SIG-M5 treated with dmso at 0.1 percent for 504 hours (cell line): ENCODE results near the gene LLGL1.

ENCODE experiments used
- DNase-seq: peaks from one replicate; lab custom pipeline; 2025; ENCODE audit not compliant: unreplicated experiment; lab: John Stamatoyannopoulos, UW

LLGL1 gene

DNA sequence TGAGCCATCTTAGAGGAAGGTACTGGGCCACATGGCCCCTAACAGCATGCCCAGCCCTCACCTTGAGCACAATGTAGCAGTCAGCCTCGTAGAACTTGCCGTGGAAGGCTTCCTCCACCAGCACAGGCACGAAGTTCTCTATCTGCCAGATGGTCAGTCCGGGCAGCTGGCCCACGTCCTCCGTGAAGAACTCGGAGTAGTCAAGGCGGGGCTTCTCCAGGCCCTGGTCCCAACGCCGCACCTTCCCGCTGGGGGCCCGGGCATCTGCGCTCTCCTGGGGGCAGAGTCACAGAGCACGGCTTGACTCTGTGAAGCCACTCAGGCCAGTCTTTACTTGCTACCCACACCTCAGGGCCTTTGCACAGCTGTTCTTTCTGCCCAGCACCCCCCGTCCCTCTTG lies 25.8 kb downstream of the LLGL1 start:
- no peak for DNase-seq

DNA sequence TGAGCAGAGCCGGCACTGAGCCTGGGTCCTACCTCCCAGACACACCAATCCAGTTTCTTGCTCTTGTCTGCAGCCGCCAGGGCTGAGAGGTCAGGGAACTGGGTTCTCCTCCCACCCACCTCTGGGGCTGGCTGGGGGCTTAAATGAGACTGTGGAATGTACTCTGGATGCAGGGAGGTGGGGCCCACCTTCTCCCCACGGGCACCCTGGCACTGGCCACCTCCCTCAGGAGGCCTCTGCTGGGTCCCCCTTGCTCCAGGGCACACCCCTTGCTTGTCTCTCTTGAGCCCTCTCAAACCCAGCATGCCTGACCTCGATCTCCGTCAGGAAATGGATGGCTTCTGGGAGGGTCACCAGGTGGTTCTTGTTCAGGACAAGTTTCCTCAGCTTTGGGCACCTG lies 26.7 kb downstream of the LLGL1 start:
- no peak for DNase-seq

DNA sequence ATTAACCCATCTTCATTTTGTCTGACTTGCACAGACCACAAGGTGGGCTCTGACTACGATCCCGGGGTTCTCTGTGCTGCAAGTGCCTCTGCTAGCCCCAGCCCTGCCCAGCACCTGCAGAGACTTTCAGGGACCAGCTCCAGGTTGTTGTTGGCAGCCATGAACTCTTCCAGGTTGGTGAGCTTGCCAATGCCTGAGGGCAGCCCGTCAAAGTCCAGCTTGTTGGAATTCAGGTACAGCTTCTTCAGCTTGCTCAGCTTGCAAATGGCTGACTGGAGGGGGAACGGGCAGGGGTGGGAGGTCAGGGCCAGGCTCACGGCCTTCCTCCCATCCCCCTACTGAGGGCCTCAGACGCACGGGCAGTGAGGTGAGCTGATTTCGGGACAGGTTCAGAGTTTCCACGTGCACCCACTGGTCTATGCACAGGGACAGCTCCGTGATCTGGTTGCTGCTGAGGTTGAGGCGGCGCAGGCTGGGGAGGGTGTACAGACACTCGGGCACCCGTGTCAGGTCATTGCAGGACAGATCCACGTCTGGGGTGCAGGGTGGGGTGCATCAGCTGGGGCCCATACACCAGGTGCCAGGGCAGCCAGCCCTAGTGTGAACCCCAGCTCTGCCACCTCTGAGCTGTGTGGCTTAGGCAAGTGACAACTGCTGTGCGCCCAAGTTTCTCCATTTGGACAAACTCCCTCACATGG lies 27.9 kb downstream of the LLGL1 start:
- DNase-seq = no peak

DNA sequence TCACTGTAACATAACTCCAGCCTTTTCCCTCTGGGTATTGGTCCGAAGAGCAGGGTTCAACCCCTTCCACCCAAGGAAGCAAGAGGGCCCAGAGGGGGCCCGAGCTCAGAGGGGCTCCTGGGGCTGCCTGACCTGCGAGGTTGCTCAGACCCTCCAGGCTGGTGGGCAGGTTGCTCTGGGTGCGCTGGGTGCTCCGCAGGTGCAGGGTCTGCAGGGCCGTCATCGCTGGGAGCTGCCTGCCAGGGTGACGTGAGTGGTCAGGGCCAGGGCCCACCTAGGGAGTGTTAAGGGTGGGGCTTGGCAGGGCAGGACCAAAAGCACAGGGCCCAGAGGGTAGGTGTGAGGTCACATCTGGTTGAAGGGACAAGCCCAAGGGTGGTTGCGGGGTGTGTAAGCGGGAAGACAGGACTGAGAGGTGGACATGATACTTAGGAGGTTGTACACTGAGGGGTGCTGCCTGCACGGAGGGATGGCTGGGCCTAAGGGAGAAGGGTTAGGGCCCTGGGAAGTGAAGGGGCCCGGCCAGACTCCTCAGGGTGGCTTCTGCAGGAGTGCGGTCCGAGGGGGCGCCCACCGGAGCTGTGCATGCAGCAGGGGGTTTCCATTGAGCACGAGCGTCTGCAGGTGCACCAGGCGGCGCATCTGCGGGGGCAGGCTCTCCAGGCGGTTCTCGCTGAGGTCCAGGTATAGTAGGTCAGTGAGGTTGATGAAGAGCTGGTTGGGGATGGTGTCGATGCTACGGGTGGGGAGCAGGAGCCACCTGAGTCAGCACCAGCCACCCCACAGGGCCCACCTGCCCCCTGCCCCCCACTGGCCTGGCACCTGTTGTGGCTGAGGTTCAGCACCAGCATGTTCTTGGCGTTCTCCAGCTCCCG lies 28.7 kb downstream of the LLGL1 start:
- DNase-seq = no peak

DNA sequence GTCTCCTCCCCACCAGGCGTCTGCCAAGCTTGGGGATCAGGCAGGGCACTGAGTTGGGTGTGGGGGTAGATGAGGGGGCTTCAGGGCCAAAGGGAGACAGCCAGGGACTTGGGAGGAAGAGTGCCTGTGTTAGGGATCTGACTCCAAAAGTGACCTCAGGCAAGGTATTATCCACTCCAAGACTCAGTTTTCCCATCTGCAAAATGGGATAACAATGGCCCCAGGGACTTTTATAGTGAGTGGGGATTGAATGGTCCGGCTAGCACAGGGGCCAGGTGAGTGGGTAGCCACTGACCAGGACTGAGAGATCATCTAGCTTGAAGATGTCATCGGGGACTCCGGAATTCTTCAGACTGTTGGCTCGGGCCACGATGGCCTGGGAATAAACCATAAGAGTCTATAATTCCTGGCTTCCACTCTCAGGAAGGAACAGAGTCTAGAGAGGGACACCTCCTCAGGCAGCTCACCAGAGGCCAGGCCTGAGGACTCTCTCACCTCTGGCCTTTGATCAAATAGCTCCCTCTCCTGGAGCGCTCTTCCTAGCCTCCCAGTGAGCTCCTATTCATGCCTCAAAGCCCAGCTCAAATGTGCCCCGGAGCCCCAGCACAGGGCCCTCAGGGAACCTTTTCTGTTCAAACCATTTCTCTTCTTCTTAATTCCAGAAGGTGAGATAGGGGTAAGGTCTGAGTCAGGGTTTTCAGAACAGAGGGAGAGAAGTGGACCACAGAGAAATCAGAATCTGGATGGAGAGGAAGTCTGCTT lies 29.6 kb downstream of the LLGL1 start:
- DNase-seq = no peak

DNA sequence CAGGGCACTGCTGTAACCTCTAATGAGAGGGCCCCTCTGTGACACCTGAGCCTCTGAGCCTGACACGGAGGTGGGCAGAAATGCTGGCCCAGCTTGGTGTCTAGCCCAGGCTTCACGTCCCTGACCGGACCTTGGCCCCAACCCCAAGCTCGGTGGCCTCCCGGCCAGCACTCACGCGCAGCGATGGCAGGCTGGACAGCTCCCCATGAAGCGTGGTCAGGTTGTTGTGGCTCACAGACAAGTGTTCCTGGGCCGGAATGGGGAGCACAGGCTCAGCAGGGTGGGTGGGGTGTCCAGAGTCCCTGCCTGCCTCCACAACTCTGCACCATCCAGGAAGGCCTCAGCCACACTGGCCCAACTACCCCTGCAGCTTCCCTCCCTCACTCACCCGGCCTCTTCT lies 30.9 kb downstream of the LLGL1 start:
- no peak for DNase-seq

DNA sequence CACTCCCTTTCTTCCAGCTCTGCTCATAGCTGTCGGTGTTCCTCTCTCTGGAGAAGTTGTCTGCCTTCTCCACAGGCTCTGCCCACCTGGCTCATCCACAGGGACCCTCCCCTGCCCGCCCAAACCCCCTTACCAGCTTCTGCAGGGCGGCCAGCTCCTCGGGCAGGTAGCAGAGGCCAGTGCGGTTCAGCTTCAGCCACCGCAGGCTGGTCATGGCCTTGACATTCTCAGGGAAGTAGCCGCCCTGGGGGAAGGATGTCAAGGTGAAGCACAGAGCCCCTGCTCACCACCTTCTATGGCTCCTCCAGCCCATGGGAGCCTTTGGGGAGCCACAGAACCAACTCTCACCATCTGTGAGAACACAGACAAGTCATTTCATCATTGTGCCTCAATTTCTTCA lies 31.3 kb downstream of the LLGL1 start:
- DNase-seq = no peak

DNA sequence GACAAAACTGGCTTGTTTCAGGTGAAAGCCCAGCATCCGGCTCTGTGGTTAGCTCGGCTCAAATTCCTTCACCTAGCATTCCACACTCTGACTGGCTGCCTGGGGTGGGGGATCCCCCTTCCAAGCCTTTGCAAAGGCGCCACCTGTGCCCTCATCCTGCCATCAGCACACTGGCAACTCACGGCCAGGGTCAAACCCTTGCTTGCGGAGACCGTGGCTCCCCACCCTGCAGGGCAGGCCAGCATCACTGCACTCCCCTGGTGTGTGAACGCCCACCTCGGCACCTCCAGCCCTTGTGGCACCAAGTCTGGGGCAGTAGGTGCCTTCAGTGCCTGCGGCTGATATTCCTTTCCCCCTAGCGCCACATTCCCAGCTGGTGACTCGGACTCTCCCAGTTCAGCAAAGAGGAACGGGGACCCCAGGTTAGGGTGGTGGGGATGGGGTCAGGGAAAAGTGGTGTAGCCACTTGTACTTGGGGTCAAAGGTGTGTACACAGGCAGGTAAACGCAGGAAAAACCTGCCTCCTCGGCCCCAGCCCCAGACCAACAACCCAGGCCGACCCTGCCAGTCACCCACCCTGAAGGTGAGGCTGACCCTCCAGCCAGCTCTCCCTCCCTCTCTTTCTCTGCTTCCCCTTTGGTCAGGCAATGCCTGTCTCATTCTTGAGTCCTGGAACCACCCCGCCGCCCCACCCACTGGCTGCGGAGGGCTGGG lies 32.0 kb downstream of the LLGL1 start:
- DNase-seq = peak; percentile 2

DNA sequence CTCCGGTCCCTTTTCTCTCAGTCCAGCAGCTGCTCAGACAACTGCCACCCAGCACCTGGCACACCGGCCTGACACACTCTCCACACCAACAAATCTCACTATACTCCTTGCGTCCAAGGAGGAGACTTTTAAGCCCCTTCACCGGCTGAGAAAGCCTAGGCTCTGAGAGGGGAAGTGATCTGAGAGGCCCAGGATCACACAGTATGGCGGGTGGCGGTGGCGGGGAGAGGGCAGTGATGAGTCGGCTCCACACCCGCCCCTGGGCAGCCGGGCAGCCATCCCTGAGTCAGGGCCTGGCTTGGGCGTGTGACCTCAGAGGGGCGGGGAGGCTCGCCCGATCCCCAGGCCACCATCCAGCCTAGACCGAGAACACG lies 32.5 kb downstream of the LLGL1 start:
- peak; percentile 57 for DNase-seq

DNA sequence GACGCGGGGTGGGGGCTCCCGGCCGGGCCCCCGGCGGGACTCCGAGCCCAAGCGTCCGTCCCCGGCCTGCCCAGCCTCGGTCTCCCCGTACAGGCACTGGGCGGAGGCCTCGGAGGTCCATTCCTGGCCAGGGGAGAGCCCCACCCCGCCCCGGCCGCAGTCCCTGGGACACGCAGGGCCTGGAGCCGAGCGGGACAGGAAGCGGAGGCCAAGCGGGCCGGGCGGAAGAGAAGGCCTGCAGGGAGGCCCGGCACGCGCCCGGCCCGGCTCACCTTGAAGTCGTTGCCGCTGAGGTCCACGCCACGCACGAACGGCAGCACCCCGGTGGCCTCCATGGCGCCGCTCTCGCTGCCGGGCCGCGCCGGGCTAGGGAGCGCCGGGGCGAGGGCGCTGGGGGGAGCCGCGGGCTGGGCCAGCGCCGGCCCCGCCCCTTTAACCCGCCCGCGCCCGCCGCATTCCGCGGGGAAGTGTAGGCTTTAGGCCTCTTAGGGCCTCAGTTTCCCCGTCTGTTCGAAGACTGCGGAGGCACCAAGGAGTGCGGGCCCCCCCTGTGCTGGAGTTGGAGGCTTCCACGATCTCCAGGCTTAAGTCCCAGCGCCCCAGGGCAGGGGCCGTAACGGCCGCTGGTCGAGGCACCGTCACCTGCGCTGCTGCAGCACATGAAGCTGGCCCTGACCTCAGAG lies 33.1 kb downstream of the LLGL1 start, which contains the start of gene FLII:
Gene FLII, minus strand, starts transcription at position 383 of the 683 bp plus-strand sequence. Its CDS starts 48 bp downstream, at position 335.
- DNase-seq = peak; percentile 25

DNA sequence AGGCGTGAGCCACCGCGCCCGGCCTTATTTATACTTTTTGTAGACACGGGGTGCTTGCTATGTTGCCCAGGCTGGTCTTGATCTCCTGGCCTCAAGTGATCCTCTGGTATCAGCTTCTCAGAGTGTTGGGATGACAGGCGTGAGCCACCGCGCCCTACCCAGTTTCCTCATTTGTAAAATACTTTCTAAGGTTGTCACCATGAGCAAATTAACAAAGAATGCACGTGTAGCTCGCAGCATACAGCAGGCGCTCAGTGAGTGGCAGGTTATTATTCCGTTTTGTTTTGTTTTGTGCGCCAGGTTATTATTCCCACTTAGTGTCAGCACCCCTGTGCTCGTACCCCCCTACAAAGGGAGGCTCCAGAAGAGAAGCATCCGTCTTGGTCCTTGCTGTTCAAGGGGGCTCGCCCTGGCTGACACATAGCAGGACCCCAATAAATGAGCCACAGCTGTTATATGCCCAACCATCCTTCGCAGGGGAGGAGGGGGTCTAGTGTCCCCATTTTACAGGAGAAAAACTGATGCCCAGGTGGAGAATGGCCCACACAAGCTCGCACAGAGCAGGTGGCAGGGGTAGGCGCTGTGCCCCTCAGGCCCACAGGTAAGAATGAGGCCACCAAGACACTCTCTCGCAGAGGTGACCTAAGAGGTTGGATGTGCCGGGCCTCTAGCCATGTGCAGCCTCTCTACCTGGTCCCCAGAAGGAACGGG lies 34.3 kb downstream of the LLGL1 start:
- DNase-seq = no peak

DNA sequence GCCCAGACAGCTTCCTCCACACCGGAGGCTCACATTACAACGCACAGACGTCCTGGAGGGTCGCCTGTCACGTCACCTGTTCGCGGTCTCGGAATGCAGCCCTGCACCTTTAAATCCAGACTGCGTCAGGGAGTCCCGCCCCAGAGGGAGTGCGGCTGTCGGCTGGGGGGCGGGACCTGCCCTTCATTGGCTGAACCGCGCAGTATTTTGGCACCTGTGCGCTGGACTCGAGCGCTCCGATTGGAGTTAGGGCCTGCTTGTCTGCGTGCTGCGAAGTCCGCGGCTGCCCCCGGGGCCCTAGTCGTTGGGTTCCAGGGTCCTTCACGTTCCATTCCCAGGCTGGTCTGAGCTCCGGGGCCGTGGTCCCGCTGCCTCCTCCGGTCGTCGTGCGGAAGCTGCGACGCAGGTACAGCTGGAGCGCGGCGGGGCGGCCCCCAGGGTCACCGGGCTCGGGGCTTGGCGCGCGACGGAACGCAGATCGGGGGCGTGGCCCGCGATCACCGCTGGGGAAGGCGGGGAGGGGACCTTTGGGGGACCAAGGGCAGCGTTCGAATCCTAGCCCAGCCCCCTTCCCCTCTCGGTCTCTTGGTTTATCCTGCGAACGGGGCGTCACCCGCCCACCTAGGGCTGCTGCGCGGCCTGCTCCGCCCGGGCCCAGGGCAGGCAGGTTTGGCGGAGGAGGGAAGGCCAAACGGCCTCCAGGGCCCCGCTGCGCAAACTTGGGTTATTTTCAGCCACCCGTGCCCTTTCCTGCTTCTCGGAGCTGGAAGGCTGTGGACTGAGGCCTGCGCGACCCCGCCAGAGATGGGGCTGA lies 35.1 kb downstream of the LLGL1 start, which contains the start of gene MIEF2:
Gene MIEF2, plus strand, starts transcription at position 331 of the 814 bp plus-strand sequence. CDS start 2,059 bp downstream, outside the sequence.
- DNase-seq = peak; percentile 95

DNA sequence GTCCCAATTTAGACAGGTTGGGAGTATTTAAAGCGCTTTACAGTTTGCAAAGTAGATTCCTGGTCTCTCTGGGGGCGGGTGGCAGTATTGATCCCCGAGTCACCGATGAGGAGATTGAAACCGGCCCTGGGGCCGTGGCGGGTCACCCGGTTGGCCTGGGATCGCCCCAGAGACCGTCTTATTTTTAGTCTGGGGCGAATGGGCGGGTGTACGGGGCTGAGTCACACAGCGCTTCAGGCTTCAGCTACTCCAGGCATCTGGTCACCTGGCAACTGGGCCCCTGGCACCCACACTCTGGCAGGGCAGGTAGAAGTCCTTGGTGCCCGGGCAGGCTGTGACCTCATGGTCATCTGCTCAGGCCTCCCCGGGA lies 35.7 kb downstream of the LLGL1 start:
- peak; percentile 50 for DNase-seq

DNA sequence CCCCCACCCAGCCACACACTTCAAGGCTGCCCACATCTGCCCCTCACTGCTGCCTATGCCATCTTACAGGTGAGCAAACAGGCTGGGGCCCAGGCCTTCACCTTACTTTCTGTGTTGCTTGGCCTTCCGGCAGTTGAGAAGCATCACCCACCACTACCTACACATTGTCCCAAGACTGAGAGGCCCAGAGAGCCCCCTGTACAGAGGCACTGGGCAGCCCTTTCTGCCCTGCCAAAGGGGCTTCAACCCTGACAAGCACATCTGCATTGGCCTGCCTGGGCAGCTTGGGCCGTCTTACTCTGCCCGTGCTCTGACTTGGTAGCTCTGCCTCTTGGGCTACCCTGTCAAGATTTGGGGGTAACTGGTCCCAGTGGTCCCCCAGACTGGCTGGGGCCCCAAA lies 36.2 kb downstream of the LLGL1 start:
- DNase-seq = no peak

DNA sequence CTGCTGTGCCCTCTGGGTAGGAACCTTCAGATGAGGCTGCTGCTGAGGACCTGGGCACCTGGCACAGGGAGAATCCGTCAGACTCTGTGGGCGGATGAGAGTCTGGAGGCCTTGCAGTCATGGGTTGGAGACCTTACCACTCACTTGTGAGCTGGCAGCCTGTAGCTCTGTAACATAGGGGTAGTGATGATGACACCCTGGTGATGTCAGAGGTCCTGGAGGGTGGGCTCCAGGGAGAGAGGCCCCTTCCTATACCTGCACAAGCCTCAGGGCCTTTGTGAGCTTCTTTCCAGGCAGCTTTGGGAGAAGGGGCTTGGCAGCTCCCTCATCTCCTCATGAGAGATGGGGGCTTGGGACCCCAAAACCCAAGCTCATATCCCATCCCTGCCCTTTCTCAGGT lies 36.7 kb downstream of the LLGL1 start:
- no peak for DNase-seq

DNA sequence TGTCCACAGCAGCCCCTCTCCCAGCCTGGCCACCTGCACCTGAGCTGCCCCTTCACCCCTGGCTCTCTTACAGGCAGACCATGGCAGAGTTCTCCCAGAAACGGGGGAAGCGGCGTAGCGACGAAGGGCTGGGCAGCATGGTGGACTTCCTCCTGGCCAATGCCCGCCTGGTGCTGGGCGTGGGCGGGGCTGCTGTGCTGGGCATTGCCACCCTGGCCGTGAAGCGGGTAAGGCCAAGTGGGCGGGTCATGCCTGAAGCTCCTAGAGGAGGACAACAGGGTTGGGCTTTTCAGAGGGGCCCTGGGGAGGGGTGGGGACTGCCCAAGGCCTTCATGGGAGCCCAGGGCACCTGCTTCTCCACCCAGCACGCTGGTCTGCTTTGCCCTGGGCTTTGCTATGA lies 37.2 kb downstream of the LLGL1 start:
- DNase-seq = no peak

DNA sequence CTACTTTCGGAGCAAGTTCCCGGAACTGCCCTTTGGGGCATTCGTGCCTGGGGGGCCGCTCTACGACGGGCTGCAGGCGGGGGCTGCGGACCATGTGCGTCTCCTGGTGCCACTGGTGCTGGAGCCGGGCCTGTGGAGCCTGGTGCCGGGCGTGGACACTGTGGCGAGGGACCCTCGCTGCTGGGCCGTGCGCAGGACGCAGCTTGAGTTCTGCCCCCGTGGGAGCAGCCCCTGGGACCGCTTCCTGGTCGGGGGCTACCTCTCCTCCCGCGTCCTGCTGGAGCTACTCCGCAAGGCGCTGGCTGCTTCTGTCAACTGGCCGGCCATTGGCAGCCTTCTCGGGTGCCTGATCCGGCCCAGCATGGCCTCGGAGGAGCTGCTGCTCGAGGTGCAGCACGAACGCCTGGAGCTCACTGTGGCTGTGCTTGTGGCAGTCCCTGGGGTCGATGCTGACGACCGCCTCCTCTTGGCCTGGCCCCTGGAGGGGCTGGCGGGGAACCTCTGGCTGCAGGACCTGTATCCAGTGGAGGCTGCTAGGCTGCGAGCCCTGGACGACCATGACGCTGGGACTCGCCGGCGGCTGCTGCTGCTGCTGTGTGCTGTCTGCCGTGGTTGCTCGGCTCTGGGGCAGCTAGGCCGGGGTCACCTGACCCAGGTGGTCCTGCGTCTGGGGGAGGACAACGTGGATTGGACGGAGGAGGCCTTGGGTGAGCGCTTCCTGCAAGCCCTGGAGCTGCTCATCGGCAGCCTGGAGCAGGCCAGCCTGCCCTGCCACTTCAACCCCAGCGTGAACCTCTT lies 38.6 kb downstream of the LLGL1 start:
- no peak for DNase-seq

DNA sequence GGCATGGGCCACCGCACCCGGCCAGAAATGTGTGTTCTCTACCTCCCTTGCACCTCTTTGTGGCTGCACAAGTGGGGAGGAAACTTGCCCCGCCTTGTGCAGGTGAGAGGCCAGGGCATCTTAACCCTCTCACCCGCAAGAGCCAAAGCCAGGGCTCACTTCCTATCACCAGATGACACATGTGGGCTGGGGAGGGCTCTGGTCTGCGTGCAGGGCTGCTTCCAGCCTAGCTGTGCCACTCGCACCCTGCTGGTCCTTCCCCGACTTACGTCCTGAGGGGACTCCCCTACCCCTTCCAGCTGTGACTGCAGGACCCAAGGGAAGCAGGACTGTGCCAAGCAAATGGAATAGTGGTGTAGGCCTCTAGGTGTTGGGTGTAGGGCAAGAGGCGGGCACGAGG lies 41.9 kb downstream of the LLGL1 start:
- no peak for DNase-seq
